H1 (cell line): ENCODE data around the gene FIZ1. TPM values are rescaled to one million over a fixed set of nuclear protein-coding genes. Genes with fewer than 3 reads are reported as not detected.

Source experiments
- TAF7 ChIP-seq: optimal IDR thresholded peaks from 2 replicates; pipeline ENCODE3; 2011; ENCODE audit warnings: low read depth, mild to moderate bottlenecking, inconsistent platforms, low read length, moderate library complexity, borderline replicate concordance
- polyA plus RNA-seq, 7 experiments: library from polyadenylated mRNA; depleted of rRNA in 3 of 7; stranded (reverse) in 5 of 7; unstranded in 2 of 7; fragments of >200 nt in 5 of 7; fragments of 200-250 nt in 2 of 7; gene quantifications; 1 replicate in 5 of 7; 2 replicates in 1 of 7; 4 replicates in 1 of 7; pipeline versions ENCODE4 v1.2.1 to v1.2.3, GENCODE V29; 2011 to 2013; ENCODE audit warnings: missing spikeins in 2 of 7, mixed read lengths in 2 of 7
- total RNA-seq: library from RNA; stranded (reverse); fragmentation: NEBNext Ultra II Directional; extraction: Animal tissue kit (Norgen Biotek cat#: 25700); gene quantifications from 2 replicates; pipeline ENCODE4 v1.2.1, GENCODE V29; 2021

The FIZ1 gene
- total and polyA plus RNA-seq, 2 of the 8 experiments (the other 6 are each of a cell fraction or from before 2014, with no cell fraction given) = 9.1 to 18.5 TPM

DNA sequence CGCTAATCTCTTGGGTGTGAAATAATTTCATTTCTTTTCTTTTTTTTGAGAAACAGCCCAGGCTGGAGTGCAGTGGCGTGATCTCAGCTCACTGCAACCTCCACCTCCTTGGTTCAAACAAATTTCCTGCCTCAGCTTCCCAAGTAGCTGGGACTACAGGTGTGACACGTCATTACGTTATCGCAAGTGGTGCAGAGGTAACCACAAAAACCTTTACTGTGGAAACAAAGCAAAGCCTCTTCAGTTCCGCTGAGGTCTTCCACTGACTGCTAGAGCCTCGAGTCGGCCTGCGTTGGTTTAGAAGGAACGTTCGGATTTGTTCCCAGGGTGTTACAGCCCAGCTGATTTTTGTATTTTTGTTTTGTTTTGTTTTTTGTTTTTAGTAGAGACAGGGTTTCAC lies 27.0 kb upstream of the FIZ1 start (continued):
- TF ChIP-seq TAF7 = no peak
